OCI-LY7 (cell line): ENCODE results near the gene CACNA1B.

Experiments used
- CTCF ChIP-seq: fragments of 200-600 bp; sonication (generic); conservative IDR thresholded peaks from 2 replicates; pipeline ENCODE4 v1.5.1; 2014; ENCODE audit warnings: mild to moderate bottlenecking, antibody characterized with exemption, low read length, moderate library complexity, mixed read lengths
- EZH2phosphoT487 ChIP-seq: fragments of 200-600 bp; sonication (generic); IDR thresholded peaks from 2 replicates; pipeline ENCODE4 v1.6.1; 2018; ENCODE audit warnings: low read depth, borderline replicate concordance, mild to moderate bottlenecking, mixed run types, antibody characterized with exemption, low read length, moderate library complexity, mixed read lengths

GRCh38 chr9:138057726-138058125, 180.1 kb downstream of the CACNA1B start:
- no peak for TF ChIP-seq CTCF
- no peak for TF ChIP-seq EZH2phosphoT487
